HepG2 (cell line): ENCODE data around the gene CMPK2. TPM values are rescaled to one million over a fixed set of nuclear protein-coding genes. Genes with fewer than 3 reads are reported as not detected.
A peak's percentile ranks its signal among the peaks of the same experiment; 100 is the strongest.

ENCODE experiments used
- FOXK2 ChIP-seq: fragments of 450-650 bp; IDR thresholded peaks from 2 replicates; pipeline ENCODE4 v1.6.1; 2016
- FUBP1 ChIP-seq: sonication (generic); formaldehyde crosslinking; IDR thresholded peaks from 2 replicates; pipeline ENCODE4 v1.5.1; 2020; ENCODE audit warnings: missing genetic modification reagents, mild to moderate bottlenecking, borderline replicate concordance
- MYC ChIP-seq: sonication (generic); formaldehyde crosslinking; IDR thresholded peaks from 2 replicates; pipeline ENCODE4 v1.9.0; 2021; ENCODE audit warnings: missing genetic modification reagents, borderline replicate concordance
- MZF1 ChIP-seq: sonication (generic); formaldehyde crosslinking; IDR thresholded peaks from 2 replicates; pipeline ENCODE4 v1.8.1; 2023; ENCODE audit warnings: mild to moderate bottlenecking, missing genetic modification reagents, borderline replicate concordance
- RBFOX2 ChIP-seq: fragments of 200-400 bp; formaldehyde crosslinking; IDR thresholded peaks from 2 replicates; pipeline ENCODE4 v1.6.1; 2017; ENCODE audit warnings: low read depth, mild to moderate bottlenecking, low read length
- ZNF431 ChIP-seq: sonication (generic); formaldehyde crosslinking; IDR thresholded peaks from 2 replicates; pipeline ENCODE4 v1.9.0; 2022; ENCODE audit warnings: missing genetic modification reagents, low read depth, mild to moderate bottlenecking, borderline replicate concordance
- ZNF646 ChIP-seq: sonication (generic); formaldehyde crosslinking; IDR thresholded peaks from 2 replicates; pipeline ENCODE4 v1.9.0; 2021; ENCODE audit warnings: mild to moderate bottlenecking, missing genetic modification reagents
- polyA plus RNA-seq, 8 experiments: library from polyadenylated mRNA; depleted of rRNA in 3 of 8; stranded (reverse) in 7 of 8; unstranded in 1 of 8; fragments of >200 nt; fragmentation: Illumina TruSeq in 4 of 8; extraction: Trizol in 4 of 8; gene quantifications; 2 replicates each; pipeline versions ENCODE4 v1.2.1 to v1.2.3, GENCODE V29; 2011 to 2016; ENCODE audit warnings: low read depth in 4 of 8, missing spikeins in 1 of 8, mixed read lengths in 1 of 8; ENCODE audit not compliant: insufficient read depth in 1 of 8
- total RNA-seq, 5 experiments: library from RNA; depleted of rRNA; stranded (reverse); fragments of >200 nt; fragmentation: Illumina TruSeq; extraction: Trizol; gene quantifications; 2 replicates each; pipeline ENCODE4 v1.2.3, GENCODE V29; 2016; ENCODE audit warnings: low read depth in 1 of 5
- TF ChIP-seq, protein P1 (sequence below): sonication (generic); formaldehyde crosslinking; IDR thresholded peaks from 2 replicates; pipeline ENCODE4 v1.5.1; 2020; ENCODE audit warnings: mild to moderate bottlenecking, missing genetic modification reagents, borderline replicate concordance
- TF ChIP-seq, protein P2 (sequence below): sonication (generic); formaldehyde crosslinking; IDR thresholded peaks from 2 replicates; pipeline ENCODE4 v1.5.1; 2020; ENCODE audit warnings: missing genetic modification reagents, mild to moderate bottlenecking, borderline replicate concordance
- TF ChIP-seq, protein P3 (sequence below): sonication (generic); formaldehyde crosslinking; IDR thresholded peaks from 2 replicates; pipeline ENCODE4 v1.8.1; 2023; ENCODE audit warnings: mild to moderate bottlenecking, missing genetic modification reagents, borderline replicate concordance

CMPK2 gene
- total and polyA plus RNA-seq, 2 of the 13 experiments (the other 11 are each of a cell fraction or from before 2014, with no cell fraction given): 0.04 to 1.0 TPM

DNA sequence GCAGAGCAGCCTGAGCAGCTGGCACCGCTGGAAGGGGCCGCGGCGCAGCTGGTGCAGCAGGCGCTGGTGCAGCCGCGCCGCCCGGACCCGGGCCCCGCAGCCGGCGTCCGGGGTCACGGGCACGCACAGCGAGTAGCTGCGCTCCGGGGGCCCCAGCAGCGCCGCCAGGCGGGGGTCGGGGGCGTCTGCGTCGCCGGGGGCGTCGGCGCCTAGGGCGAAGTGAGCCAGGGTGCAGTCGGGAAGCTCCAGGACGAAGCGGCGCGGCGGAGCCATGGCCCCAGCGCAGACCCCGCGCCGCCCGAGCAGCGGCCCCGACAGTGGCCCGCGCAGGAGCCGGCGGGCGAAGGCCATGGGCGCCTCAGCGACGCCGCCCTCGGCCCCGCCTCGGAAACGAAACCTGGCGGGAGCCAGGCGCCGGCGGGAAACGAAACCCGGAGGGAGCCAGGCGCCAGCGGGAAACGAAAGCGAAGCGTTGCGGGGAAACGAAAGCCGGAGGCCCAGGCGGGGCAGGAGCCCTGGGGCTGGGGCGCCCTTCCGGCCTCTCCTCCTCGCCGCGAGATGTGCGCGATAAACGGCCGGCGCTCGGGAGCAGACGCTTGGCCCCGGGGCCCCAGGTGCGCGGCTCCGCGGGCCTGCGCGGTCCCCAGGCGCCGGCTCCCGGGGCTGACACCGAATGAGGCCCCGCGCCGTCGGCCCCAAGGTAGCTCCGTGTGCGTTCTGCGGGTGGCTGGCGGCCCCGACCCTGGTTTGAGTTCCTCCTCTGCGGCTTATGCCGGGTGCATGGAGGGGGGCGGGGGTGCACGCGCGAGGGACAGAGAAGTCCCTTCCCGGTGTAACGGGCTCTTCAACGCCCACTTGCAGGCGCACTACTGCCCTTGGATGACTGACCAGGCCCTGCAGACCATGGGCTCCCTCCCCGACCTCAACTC lies at the start of gene CMPK2 (continued):
- TF ChIP-seq ZNF646 (CRISPR knock-in tag): no peak
- TF ChIP-seq, protein P1, sequence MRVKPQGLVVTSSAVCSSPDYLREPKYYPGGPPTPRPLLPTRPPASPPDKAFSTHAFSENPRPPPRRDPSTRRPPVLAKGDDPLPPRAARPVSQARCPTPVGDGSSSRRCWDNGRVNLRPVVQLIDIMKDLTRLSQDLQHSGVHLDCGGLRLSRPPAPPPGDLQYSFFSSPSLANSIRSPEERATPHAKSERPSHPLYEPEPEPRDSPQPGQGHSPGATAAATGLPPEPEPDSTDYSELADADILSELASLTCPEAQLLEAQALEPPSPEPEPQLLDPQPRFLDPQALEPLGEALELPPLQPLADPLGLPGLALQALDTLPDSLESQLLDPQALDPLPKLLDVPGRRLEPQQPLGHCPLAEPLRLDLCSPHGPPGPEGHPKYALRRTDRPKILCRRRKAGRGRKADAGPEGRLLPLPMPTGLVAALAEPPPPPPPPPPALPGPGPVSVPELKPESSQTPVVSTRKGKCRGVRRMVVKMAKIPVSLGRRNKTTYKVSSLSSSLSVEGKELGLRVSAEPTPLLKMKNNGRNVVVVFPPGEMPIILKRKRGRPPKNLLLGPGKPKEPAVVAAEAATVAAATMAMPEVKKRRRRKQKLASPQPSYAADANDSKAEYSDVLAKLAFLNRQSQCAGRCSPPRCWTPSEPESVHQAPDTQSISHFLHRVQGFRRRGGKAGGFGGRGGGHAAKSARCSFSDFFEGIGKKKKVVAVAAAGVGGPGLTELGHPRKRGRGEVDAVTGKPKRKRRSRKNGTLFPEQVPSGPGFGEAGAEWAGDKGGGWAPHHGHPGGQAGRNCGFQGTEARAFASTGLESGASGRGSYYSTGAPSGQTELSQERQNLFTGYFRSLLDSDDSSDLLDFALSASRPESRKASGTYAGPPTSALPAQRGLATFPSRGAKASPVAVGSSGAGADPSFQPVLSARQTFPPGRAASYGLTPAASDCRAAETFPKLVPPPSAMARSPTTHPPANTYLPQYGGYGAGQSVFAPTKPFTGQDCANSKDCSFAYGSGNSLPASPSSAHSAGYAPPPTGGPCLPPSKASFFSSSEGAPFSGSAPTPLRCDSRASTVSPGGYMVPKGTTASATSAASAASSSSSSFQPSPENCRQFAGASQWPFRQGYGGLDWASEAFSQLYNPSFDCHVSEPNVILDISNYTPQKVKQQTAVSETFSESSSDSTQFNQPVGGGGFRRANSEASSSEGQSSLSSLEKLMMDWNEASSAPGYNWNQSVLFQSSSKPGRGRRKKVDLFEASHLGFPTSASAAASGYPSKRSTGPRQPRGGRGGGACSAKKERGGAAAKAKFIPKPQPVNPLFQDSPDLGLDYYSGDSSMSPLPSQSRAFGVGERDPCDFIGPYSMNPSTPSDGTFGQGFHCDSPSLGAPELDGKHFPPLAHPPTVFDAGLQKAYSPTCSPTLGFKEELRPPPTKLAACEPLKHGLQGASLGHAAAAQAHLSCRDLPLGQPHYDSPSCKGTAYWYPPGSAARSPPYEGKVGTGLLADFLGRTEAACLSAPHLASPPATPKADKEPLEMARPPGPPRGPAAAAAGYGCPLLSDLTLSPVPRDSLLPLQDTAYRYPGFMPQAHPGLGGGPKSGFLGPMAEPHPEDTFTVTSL (CRISPR knock-in tag): no peak
- TF ChIP-seq ZNF431 (CRISPR knock-in tag): no peak
- no peak for TF ChIP-seq FUBP1 (CRISPR knock-in tag)
- no peak for TF ChIP-seq FOXK2
- peak; percentile 65; the same call in 1 of the 2 replicates for TF ChIP-seq MYC (CRISPR knock-in tag)
- no peak for TF ChIP-seq MZF1 (CRISPR knock-in tag)
- no peak for TF ChIP-seq RBFOX2
- TF ChIP-seq, protein P2, sequence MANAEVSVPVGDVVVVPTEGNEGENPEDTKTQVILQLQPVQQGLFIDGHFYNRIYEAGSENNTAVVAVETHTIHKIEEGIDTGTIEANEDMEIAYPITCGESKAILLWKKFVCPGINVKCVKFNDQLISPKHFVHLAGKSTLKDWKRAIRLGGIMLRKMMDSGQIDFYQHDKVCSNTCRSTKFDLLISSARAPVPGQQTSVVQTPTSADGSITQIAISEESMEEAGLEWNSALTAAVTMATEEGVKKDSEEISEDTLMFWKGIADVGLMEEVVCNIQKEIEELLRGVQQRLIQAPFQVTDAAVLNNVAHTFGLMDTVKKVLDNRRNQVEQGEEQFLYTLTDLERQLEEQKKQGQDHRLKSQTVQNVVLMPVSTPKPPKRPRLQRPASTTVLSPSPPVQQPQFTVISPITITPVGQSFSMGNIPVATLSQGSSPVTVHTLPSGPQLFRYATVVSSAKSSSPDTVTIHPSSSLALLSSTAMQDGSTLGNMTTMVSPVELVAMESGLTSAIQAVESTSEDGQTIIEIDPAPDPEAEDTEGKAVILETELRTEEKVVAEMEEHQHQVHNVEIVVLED (CRISPR knock-in tag): no peak
- TF ChIP-seq, protein P3, sequence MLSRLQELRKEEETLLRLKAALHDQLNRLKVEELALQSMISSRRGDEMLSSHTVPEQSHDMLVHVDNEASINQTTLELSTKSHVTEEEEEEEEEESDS (CRISPR knock-in tag): no peak
